Activated B cell treated with CpG ODN at 0.5 μM for 24 hours (primary cell): Measurements from ENCODE around the gene CARNS1. TPM values are rescaled to one million over a fixed set of nuclear protein-coding genes. Genes with fewer than 3 reads are reported as not detected.
"Not testable (repeated sequence)": the region's sequence is repeated elsewhere in the genome, so short reads cannot be mapped to it uniquely, and the experiment has no call there.

Experiments
- ATAC-seq: fragments of 200-7000 bp; cut with Tn5 transposase; one replicate; pipeline ENCODE4 v1.10.0; 2021; ENCODE audit warnings: low read depth, mild to moderate bottlenecking, moderate library complexity
- CTCF ChIA-PET: fragments of 350-600 bp; sonication (Branson Sonifier 250); formaldehyde crosslinking; loops from one replicate; lab custom pipeline; 2021; ENCODE audit warnings: antibody characterized with exemption; lab: Charles Lee
- POLR2A ChIA-PET: fragments of 350-600 bp; sonication (Branson Sonifier 250); formaldehyde crosslinking; loops from one replicate; lab custom pipeline; 2021; ENCODE audit warnings: antibody characterized with exemption; lab: Charles Lee
- DNase-seq: peaks from one replicate; pipeline ENCODE4 v3.0.0; 2022
- H3K27ac Mint-ChIP-seq: one replicate; pipeline ENCODE4 v1.8.0; 2020; ENCODE audit warnings: mixed read lengths
- H3K27me3 Mint-ChIP-seq: one replicate; pipeline ENCODE4 v1.8.0; 2021; ENCODE audit warnings: mixed read lengths
- H3K36me3 Mint-ChIP-seq: one replicate; pipeline ENCODE4 v1.8.0; 2021; ENCODE audit warnings: low read depth, mixed read lengths
- H3K4me1 Mint-ChIP-seq: one replicate; pipeline ENCODE4 v1.8.0; 2021; ENCODE audit warnings: mixed read lengths
- H3K4me3 Mint-ChIP-seq: one replicate; pipeline ENCODE4 v1.8.0; 2020; ENCODE audit warnings: mild to moderate bottlenecking, mixed read lengths
- H3K9me3 Mint-ChIP-seq: one replicate; pipeline ENCODE4 v1.8.0; 2020; ENCODE audit warnings: mixed read lengths
- intact Hi-C: fragments of 100-400 bp; cut with micrococcal nuclease; formaldehyde crosslinking; loops from one replicate; pipeline ENCODE4 v1.15.1; 2024
- total RNA-seq: library from RNA; stranded (reverse); gene quantifications from 2 replicates; pipeline ENCODE4 v1.2.3, GENCODE V29; 2022
- TF ChIP-seq, protein P1 (sequence below): fragments of 200-600 bp; IDR thresholded peaks from one replicate; pipeline ENCODE4 v1.8.0; 2022; ENCODE audit warnings: antibody characterized with exemption, mild to moderate bottlenecking

CARNS1 gene
- total RNA-seq, 1 donor from 2014 or later: 6.3 TPM

DNA sequence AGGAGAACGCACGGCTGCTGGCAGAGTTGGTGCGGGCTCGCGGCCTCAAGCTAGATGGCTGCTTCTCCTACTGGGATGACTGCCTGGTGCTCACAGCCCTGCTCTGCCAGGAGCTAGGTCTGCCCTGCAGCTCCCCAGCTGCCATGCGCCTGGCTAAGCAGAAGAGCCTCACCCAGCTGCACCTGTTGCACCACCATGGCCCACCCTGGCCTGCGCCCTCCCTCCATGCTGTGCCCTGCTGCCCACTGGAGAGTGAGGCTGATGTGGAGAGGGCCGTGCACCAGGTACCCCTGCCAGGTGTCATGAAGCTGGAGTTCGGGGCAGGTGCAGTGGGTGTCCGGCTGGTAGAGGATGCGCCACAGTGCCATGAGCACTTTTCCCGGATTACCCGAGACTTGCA is 8.0 kb downstream of the CARNS1 start:
- Mint-ChIP-seq H3K27ac (no peak overlapping the region), H3K4me1 (peaks cover 38% of the 10 kb centered on the region), H3K27me3 (no peaks in the 10 kb centered on the region), H3K36me3 (peaks cover 3% of the 10 kb centered on the region), H3K9me3 (no peaks in the 10 kb centered on the region), H3K4me3 (no peak overlapping the region)
- no peak for DNase-seq
- ChIA-PET CTCF (interaction anchor here (1.1 to 1.3 kb wide), 2 partner anchors 13 to 22 kb away, joined by 3 read pairs; partner anchors contain the start of gene PPP1CA), POLR2A (interaction anchor here (0.6 to 13.9 kb wide), 6 partner anchors 12 to 45 kb away, joined by 3 to 404 read pairs (median 6); partner anchors contain the start of genes PPP1CA, PTPRCAP and TBC1D10C)
- intact Hi-C loops: no loop called here
- ATAC-seq: no peak
- TF ChIP-seq, protein P1, sequence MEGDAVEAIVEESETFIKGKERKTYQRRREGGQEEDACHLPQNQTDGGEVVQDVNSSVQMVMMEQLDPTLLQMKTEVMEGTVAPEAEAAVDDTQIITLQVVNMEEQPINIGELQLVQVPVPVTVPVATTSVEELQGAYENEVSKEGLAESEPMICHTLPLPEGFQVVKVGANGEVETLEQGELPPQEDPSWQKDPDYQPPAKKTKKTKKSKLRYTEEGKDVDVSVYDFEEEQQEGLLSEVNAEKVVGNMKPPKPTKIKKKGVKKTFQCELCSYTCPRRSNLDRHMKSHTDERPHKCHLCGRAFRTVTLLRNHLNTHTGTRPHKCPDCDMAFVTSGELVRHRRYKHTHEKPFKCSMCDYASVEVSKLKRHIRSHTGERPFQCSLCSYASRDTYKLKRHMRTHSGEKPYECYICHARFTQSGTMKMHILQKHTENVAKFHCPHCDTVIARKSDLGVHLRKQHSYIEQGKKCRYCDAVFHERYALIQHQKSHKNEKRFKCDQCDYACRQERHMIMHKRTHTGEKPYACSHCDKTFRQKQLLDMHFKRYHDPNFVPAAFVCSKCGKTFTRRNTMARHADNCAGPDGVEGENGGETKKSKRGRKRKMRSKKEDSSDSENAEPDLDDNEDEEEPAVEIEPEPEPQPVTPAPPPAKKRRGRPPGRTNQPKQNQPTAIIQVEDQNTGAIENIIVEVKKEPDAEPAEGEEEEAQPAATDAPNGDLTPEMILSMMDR: no peak

- Mint-ChIP-seq H3K27ac (no peak overlapping the region), H3K27me3 (no peaks in the 10 kb centered on the region), H3K36me3 (peaks cover 7% of the 10 kb centered on the region), H3K4me1 (peaks cover 36% of the 10 kb centered on the region), H3K9me3 (no peaks in the 10 kb centered on the region), H3K4me3 (no peak overlapping the region)
- intact Hi-C loops: no loop called here
- POLR2A ChIA-PET: interaction anchor here (0.6 to 18.3 kb wide), 8 partner anchors 9 to 44 kb away, joined by 3 to 693 read pairs (median 6); partner anchors contain the start of genes PPP1CA, PTPRCAP, RAD9A and TBC1D10C
- ATAC-seq (no peak), DNase-seq (no peak)
- CTCF ChIA-PET: interaction anchor here (1.1 to 1.3 kb wide), 2 partner anchors 12 to 23 kb away, joined by 3 read pairs; partner anchors contain the start of gene PPP1CA
- TF ChIP-seq, protein P1: no peak
These were observed 8.6 kb downstream of the CARNS1 start for GRCh38 chr11:67423891-67424613.

GRCh38 chr11:67427364-67427859 is 11.9 kb downstream of the CARNS1 start:
- H3K9me3 Mint-ChIP-seq, ATAC-seq, H3K27me3 Mint-ChIP-seq, DNase-seq, intact Hi-C loops: not testable (repeated sequence)
- H3K36me3 Mint-ChIP-seq: peaks cover 27% of the 10 kb centered on the region
- peak overlapping the region; percentile 98 for H3K4me3 Mint-ChIP-seq
- H3K27ac Mint-ChIP-seq: peak overlapping the region; percentile 93
- CTCF ChIA-PET: interaction anchor here (1.2 kb wide), 1 partner anchor 26 kb away, joined by 4 read pairs; the partner anchor contains the start of gene PPP1CA
- POLR2A ChIA-PET: interaction anchor here (0.6 to 26.0 kb wide), 7 partner anchors 10 to 82 kb away, joined by 3 to 1417 read pairs (median 51); partner anchors contain the start of genes CABP4, CARNS1, CORO1B and GPR152
- peaks cover 37% of the 10 kb centered on the region for H3K4me1 Mint-ChIP-seq

DNA sequence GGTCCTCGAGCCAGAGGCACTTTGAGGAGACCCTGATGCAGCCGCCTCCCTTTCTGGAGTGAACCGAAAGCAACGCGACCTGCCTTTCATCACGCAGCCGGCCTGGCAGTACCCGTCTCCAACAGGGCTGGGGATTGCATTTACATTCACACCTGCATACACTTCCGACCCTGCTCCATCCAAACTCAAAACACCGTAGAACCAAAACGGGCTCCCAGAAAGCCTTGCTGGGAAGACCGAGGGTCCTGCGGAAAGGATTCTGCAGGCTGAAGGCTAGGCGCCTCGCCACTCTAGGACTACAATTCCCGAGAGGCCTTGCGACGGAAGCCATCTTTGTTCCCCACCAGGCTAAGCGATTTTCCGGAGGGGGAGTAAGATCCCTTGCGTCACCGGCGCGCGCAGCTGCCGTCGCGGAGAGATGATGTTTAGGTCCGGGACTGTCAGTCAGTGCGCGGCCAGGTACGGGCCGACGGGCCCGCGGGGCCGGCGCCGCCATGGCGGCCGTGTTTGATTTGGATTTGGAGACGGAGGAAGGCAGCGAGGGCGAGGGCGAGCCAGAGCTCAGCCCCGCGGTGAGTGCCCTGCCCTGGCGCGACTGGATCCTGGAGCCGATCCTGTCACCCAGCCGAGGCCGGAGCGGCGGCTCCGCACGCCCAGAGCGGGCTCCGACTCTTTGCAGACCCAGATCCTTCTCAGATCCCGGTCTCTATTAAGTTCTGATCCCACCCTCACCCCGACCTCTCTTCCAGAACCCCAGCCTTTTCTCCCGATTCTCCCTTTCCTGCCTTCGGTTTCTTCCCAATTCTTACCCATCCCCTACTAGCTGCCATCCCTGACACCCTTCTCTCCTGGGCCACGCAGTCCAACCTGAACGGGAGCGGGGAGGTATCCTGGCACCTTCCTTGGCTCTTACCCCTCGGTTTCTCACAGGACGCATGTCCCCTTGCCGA is 12.8 kb downstream of the CARNS1 start, which contains the start of gene RPS6KB2:
TSS of gene RPS6KB2 (plus strand) at position 443 of the 950 bp plus-strand sequence. CDS start at position 495, 52 bp downstream.
- Mint-ChIP-seq H3K27me3 (no peaks in the 10 kb centered on the region), H3K9me3 (no peaks in the 10 kb centered on the region), H3K27ac (peak within 1 kb of the TSS; percentile 93), H3K36me3 (peaks cover 36% of the 10 kb centered on the region), H3K4me3 (peak within 1 kb of the TSS; percentile 98), H3K4me1 (peaks cover 42% of the 10 kb centered on the region)
- ChIA-PET CTCF (interaction anchor here (1.0 to 1.2 kb wide), 2 partner anchors 25 to 27 kb away, joined by 3 to 4 read pairs; partner anchors contain the start of genes PPP1CA and TBC1D10C), POLR2A (interaction anchor here (0.6 to 26.0 kb wide), 12 partner anchors 9 to 1313 kb away, joined by 3 to 1417 read pairs (median 7); partner anchors contain the start of genes AIP, CABP4, CARNS1 and CORO1B)
- DNase-seq: peak; percentile 99
- intact Hi-C loops: loop anchor here (1.0 to 2.0 kb wide), 11 partner anchors 8 to 78 kb away; partner anchors contain the start of genes AIP, CORO1B, POLD4 and PPP1CA
- ATAC-seq: peak; percentile 81
- TF ChIP-seq, protein P1: no peak
